RWPE2 (cell line): ENCODE data around the gene MICA.
"Not testable (repeated sequence)": the region's sequence is repeated elsewhere in the genome, so short reads cannot be mapped to it uniquely, and the experiment has no call there.

Experiments
- ATAC-seq: fragments of 200-7000 bp; cut with Tn5 transposase; 3 replicates; pipeline ENCODE4 v1.9.1; 2021; ENCODE audit warnings: low read depth
- DNase-seq: peaks from one replicate; pipeline ENCODE4 v3.0.0-alpha.2; 2020; ENCODE audit warnings: low spot score
- H3K27ac ChIP-seq: fragments of 450-650 bp; 2 replicates; pipeline ENCODE4 v1.5.1; 2017; ENCODE audit warnings: mild to moderate bottlenecking; ENCODE audit not compliant: poor library complexity, severe bottlenecking
- H3K27me3 ChIP-seq: fragments of 250-450 bp; sonication (Bioruptor Pico); 2 replicates; pipeline ENCODE4 v1.5.1; 2021; ENCODE audit warnings: mild to moderate bottlenecking, moderate library complexity; ENCODE audit not compliant: insufficient read depth, poor library complexity, severe bottlenecking
- H3K36me3 ChIP-seq: fragments of 250-450 bp; sonication (Bioruptor Pico); 2 replicates; pipeline ENCODE4 v1.5.1; 2020; ENCODE audit warnings: low read depth, mild to moderate bottlenecking, moderate library complexity
- H3K4me1 ChIP-seq: fragments of 250-450 bp; sonication (Bioruptor Pico); 2 replicates; pipeline ENCODE4 v1.5.1; 2021; ENCODE audit warnings: mild to moderate bottlenecking, moderate library complexity; ENCODE audit not compliant: insufficient read depth, poor library complexity, severe bottlenecking
- H3K4me3 ChIP-seq: fragments of 250-450 bp; sonication (Bioruptor Pico); 2 replicates; pipeline ENCODE4 v1.5.1; 2021; ENCODE audit warnings: mild to moderate bottlenecking, moderate library complexity; ENCODE audit not compliant: severe bottlenecking
- H3K9me3 ChIP-seq: fragments of 250-450 bp; sonication (Bioruptor Pico); 2 replicates; pipeline ENCODE4 v1.5.1; 2021; ENCODE audit warnings: mild to moderate bottlenecking, moderate library complexity; ENCODE audit not compliant: severe bottlenecking
- TF ChIP-seq, protein P1 (sequence below): fragments of 450-650 bp; IDR thresholded peaks from one replicate; pipeline ENCODE4 v1.5.1; 2017; ENCODE audit warnings: mild to moderate bottlenecking, moderate library complexity; ENCODE audit not compliant: poor library complexity, severe bottlenecking

The MICA gene

DNA sequence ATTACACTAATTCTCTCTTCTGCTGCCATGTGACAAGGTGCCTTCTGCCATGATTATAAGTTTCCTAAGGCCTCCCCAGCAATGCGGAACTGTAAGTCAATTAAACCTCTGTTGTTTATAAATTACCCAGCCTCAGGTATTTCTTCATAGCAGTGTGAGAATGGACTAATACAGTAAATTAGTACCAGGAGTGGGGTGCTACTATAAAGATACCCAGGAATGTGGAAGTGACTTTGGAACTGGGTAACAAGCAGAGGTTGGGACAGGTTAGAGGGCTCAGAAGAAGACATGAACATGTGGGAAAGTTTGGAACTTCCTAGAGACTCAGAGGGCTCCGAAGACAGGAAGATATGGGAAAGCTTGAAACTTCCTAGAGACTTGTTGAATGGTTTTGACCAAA is 34.8 kb downstream of the MICA start:
- TF ChIP-seq, protein P1, sequence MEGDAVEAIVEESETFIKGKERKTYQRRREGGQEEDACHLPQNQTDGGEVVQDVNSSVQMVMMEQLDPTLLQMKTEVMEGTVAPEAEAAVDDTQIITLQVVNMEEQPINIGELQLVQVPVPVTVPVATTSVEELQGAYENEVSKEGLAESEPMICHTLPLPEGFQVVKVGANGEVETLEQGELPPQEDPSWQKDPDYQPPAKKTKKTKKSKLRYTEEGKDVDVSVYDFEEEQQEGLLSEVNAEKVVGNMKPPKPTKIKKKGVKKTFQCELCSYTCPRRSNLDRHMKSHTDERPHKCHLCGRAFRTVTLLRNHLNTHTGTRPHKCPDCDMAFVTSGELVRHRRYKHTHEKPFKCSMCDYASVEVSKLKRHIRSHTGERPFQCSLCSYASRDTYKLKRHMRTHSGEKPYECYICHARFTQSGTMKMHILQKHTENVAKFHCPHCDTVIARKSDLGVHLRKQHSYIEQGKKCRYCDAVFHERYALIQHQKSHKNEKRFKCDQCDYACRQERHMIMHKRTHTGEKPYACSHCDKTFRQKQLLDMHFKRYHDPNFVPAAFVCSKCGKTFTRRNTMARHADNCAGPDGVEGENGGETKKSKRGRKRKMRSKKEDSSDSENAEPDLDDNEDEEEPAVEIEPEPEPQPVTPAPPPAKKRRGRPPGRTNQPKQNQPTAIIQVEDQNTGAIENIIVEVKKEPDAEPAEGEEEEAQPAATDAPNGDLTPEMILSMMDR: no peak
- H3K9me3 ChIP-seq: peaks cover 4% of the 10 kb centered on the region
- H3K27ac ChIP-seq: no peak overlapping the region
- H3K27me3 ChIP-seq: no peaks in the 10 kb centered on the region
- DNase-seq (no peak), ATAC-seq (no peak)
- H3K4me1 ChIP-seq: no peaks in the 10 kb centered on the region
- H3K4me3 ChIP-seq: no peak overlapping the region
- no peaks in the 10 kb centered on the region for H3K36me3 ChIP-seq

DNA sequence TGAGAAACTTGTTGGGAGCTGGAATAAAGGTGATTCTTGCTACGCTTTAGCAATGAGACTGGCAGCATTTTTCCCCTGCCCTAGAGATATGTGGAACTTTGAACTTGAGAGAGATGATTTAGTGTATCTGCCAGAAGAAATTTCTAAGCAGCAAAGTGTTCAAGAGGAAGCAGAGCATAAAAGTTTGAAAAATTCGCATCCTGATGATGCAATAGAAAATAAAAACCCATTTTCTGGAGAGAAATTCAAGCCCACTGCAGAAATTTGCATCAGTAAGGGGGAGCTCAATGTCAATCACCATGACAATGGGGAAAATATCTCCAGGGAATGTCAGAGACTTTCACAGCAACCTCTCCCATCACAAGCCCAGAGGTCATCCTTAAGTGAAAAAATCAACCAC is 35.3 kb downstream of the MICA start:
- DNase-seq (no peak), ATAC-seq (no peak)
- H3K27ac ChIP-seq: no peak overlapping the region
- no peaks in the 10 kb centered on the region for H3K27me3 ChIP-seq
- peaks cover 4% of the 10 kb centered on the region for H3K9me3 ChIP-seq
- TF ChIP-seq, protein P1: no peak
- H3K4me1 ChIP-seq: no peaks in the 10 kb centered on the region
- no peaks in the 10 kb centered on the region for H3K36me3 ChIP-seq
- no peak overlapping the region for H3K4me3 ChIP-seq

DNA sequence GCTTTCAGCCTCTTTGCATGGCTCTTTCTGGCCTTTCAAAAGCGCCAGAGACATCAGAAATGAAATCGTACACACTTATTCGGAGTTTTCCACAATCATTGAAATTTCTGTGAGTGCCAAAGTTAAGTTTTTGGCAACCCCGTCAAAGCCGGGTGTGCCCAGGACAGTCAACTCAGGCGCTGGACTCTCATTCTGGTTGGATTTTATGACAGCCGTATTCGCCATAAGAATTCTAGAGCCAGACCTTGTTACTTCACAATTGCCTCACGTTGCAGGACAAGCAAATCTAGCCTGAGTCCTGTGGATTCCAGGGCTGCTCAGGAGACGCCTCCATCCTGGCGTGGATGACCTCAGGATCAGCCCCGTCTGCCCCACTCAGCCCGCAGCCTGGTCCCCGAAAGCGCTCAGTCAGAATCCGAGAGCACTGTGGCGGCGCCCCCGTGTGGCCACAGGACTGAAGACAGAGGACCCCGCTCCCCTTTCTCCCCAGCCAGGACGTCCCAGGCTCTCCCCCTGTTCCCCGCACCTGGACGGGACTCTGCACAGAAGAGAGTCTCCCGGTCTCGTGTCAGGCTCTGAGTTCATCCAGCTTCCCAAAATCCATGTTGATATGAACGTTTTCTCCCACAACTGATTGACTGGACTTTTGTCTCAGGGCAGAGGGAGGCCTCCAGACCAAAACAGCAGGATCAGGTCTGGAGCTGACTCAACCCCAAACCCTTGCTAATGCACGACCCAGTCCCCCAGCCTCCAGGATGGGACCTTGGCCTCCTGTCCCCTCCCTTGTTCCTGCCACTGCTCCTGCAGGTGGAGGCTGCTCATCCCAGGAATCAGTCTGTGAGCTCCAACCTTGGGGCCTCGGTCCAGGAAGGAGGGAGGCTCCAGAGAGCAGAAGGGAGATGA is 38.2 kb downstream of the MICA start:
- no peaks in the 10 kb centered on the region for H3K27me3 ChIP-seq
- no peaks in the 10 kb centered on the region for H3K36me3 ChIP-seq
- H3K27ac ChIP-seq: no peak overlapping the region
- ATAC-seq (peak; percentile 95), DNase-seq (peak; percentile 74)
- TF ChIP-seq, protein P1: peak; percentile 85
- H3K4me1 ChIP-seq: no peaks in the 10 kb centered on the region
- no peak overlapping the region for H3K4me3 ChIP-seq
- peaks cover 4% of the 10 kb centered on the region for H3K9me3 ChIP-seq

DNA sequence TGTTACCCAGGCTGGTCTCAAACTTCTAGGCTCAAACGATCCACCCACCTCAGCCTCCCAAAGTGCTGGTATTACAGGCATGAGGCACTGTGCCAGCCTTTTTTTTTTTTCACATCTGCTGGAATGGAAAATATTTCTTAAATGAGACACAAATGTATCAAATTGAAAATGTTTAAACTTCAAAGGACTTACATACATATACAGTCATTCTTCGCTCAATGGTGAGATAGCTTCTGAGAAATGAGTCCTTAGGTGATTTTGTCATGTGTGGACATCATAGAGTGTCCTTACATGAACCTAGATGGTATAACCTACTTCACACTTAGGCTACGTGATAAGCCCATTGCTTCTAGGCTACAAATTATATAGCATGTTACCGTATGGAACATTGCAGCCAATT is 43.1 kb downstream of the MICA start:
- Histone ChIP-seq H3K27ac (no peak overlapping the region), H3K36me3 (no peaks in the 10 kb centered on the region), H3K27me3 (no peaks in the 10 kb centered on the region), H3K4me1 (no peaks in the 10 kb centered on the region), H3K4me3 (no peak overlapping the region), H3K9me3 (no peaks in the 10 kb centered on the region)
- ATAC-seq: no peak
- TF ChIP-seq, protein P1: no peak
- no peak for DNase-seq

DNA sequence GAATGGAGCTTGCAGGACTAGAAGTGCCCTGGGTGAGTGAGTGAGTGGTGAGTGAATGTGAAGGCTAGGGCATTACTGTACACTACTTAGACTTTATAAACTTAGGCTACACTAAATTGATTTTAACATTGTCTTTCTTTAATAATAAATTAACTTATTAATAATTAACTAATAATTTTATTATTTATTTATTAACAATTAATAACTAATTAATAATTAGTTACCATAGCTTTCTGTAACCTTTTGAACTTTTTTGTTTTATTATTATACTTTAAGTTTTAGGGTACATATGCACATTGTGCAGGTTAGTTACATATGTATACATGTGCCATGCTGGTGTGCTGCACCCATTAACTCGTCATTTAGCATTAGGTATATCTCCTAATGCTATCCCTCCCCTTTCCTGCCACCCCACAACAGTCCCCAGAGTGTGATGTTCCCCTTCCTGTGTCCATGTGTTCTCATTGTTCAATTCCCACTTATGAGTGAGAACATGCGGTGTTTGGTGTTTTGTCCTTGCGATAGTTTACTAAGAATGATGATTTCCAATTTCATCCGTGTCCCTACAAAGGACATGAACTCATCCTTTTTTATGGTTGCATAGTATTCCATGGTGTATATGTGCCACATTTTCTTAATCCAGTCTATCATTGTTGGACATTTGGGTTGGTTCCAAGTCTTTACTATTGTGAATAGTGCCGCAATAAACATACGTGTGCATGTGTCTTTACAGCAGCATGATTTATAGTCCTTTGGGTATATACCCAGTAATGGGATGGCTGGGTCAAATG is 43.8 kb downstream of the MICA start:
- not testable (repeated sequence) for H3K36me3 ChIP-seq, H3K9me3 ChIP-seq, H3K4me3 ChIP-seq, H3K4me1 ChIP-seq, DNase-seq, H3K27me3 ChIP-seq, H3K27ac ChIP-seq, ATAC-seq
